IMR-90 (cell line): ENCODE results near the gene PPL.

Source experiments
- BHLHE40 ChIP-seq: fragments of 150-350 bp; IDR thresholded peaks from 2 replicates; pipeline ENCODE4 v1.6.1; 2016; ENCODE audit warnings: mild to moderate bottlenecking, low read depth, low read length
- CEBPB ChIP-seq: IDR thresholded peaks from 2 replicates; pipeline ENCODE4 v1.6.1; 2012; ENCODE audit warnings: low read depth, low read length, improper control_type of control experiment
- FOS ChIP-seq: fragments of 150-350 bp; IDR thresholded peaks from 2 replicates; pipeline ENCODE4 v1.6.1; 2016; ENCODE audit warnings: low read depth, low read length
- MAZ ChIP-seq: IDR thresholded peaks from 2 replicates; pipeline ENCODE4 v1.6.1; 2012; ENCODE audit warnings: low read depth, mild to moderate bottlenecking, low read length, improper control_type of control experiment, moderate library complexity, borderline replicate concordance
- MXI1 ChIP-seq: IDR thresholded peaks from 2 replicates; pipeline ENCODE4 v1.6.1; 2012; ENCODE audit warnings: low read depth, mild to moderate bottlenecking, low read length, moderate library complexity, borderline replicate concordance
- NFE2L2 ChIP-seq: fragments of 150-350 bp; IDR thresholded peaks from 2 replicates; pipeline ENCODE4 v1.6.1; 2016; ENCODE audit warnings: low read depth, mild to moderate bottlenecking, low read length
- POLR2A ChIP-seq: IDR thresholded peaks from 2 replicates; pipeline ENCODE4 v1.6.1; 2012; ENCODE audit warnings: mild to moderate bottlenecking, low read depth, low read length
- RAD21 ChIP-seq: IDR thresholded peaks from 2 replicates; pipeline ENCODE4 v1.6.1; 2012; ENCODE audit warnings: low read length, improper control_type of control experiment
- RCOR1 ChIP-seq: IDR thresholded peaks from 2 replicates; pipeline ENCODE4 v1.6.1; 2012; ENCODE audit warnings: mild to moderate bottlenecking, low read length, improper control_type of control experiment; ENCODE audit not compliant: insufficient replicate concordance
- RFX5 ChIP-seq: IDR thresholded peaks from 2 replicates; pipeline ENCODE4 v1.8.0; 2012; ENCODE audit warnings: low read depth, mild to moderate bottlenecking, low read length, moderate library complexity
- TF ChIP-seq, protein P1 (sequence below): fragments of 150-350 bp; IDR thresholded peaks from 2 replicates; pipeline ENCODE4 v1.6.1; 2017; ENCODE audit warnings: mild to moderate bottlenecking, antibody characterized with exemption, low read length, low read depth
- TF ChIP-seq, protein P2 (sequence below): conservative IDR thresholded peaks from 2 replicates; pipeline ENCODE4 v1.5.1; 2012; ENCODE audit warnings: mild to moderate bottlenecking, low read depth, low read length, improper control_type of control experiment
- TF ChIP-seq, protein P3 (sequence below): fragments of 150-350 bp; IDR thresholded peaks from 2 replicates; pipeline ENCODE4 v1.6.1; 2016; ENCODE audit warnings: low read depth, mild to moderate bottlenecking, low read length, moderate library complexity, borderline replicate concordance

DNA sequence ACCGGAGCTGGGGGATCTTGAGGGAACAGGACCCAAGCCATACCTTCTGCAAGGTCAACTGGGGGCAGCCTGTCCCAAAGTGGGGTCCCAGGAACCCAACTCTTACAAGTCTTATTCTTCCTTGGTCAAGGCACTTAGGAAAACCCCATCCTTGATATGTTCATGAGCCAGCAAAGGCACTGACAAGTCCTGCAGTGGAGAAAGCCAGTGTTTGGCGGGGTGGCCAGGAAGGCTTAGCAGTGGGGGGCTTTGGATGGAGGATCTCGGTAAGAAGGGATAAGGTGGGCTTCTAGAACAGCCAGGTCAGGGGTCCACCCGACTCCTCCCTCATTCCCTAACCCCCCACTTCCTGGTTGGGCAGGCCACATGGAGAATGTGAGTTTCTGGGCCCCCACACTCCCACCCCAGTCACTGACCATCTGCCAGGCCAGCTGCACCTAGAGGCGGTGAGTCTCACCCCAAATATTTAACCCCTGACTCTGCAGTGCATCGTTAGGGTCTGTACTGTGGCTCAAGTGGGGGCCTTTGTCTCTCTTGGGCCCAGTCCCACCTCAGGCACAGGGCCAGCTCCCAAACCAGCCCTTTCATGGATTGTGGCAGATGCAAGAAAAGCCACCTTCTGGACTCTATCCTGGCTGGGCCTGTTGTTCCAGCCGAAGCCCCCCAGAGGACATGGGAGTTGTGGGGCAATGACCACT lies 22.3 kb downstream of the PPL start:
- TF ChIP-seq, protein P1, sequence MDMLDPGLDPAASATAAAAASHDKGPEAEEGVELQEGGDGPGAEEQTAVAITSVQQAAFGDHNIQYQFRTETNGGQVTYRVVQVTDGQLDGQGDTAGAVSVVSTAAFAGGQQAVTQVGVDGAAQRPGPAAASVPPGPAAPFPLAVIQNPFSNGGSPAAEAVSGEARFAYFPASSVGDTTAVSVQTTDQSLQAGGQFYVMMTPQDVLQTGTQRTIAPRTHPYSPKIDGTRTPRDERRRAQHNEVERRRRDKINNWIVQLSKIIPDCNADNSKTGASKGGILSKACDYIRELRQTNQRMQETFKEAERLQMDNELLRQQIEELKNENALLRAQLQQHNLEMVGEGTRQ: no peak
- TF ChIP-seq, protein P2, sequence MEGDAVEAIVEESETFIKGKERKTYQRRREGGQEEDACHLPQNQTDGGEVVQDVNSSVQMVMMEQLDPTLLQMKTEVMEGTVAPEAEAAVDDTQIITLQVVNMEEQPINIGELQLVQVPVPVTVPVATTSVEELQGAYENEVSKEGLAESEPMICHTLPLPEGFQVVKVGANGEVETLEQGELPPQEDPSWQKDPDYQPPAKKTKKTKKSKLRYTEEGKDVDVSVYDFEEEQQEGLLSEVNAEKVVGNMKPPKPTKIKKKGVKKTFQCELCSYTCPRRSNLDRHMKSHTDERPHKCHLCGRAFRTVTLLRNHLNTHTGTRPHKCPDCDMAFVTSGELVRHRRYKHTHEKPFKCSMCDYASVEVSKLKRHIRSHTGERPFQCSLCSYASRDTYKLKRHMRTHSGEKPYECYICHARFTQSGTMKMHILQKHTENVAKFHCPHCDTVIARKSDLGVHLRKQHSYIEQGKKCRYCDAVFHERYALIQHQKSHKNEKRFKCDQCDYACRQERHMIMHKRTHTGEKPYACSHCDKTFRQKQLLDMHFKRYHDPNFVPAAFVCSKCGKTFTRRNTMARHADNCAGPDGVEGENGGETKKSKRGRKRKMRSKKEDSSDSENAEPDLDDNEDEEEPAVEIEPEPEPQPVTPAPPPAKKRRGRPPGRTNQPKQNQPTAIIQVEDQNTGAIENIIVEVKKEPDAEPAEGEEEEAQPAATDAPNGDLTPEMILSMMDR: no peak
- TF ChIP-seq RAD21 (no peak), POLR2A (no peak), MAZ (no peak), RCOR1 (no peak), BHLHE40 (no peak), FOS (no peak), MXI1 (no peak), RFX5 (no peak), NFE2L2 (no peak), CEBPB (no peak)
- TF ChIP-seq, protein P3, sequence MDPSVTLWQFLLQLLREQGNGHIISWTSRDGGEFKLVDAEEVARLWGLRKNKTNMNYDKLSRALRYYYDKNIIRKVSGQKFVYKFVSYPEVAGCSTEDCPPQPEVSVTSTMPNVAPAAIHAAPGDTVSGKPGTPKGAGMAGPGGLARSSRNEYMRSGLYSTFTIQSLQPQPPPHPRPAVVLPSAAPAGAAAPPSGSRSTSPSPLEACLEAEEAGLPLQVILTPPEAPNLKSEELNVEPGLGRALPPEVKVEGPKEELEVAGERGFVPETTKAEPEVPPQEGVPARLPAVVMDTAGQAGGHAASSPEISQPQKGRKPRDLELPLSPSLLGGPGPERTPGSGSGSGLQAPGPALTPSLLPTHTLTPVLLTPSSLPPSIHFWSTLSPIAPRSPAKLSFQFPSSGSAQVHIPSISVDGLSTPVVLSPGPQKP: no peak
